NCI-H2081 treated with DMSO at 0.1 percent for 48 hours (cell line): ENCODE results near the gene LCP2.

ENCODE experiments used
- DNase-seq: peaks from one replicate; lab custom pipeline; 2025; lab: John Stamatoyannopoulos, UW

LCP2 gene

DNA sequence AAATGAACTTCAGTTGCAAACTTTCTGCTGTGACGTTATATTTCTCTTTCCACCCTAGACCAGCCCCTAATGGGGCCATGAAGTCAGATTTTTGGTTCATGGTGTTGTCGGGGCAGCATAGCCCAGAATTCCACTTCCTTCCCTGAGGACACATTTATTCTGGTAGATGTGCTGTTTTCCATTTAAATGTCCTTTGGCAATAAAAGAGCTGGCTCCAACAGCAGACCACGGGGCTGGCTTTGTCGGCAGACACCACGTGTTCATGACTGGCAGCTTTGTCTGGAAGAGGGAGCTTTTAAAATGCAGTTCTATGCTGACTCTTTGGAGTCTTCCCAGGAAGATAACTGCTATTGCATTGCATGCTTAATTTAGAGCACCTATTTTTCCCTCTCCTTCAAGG is 17.6 kb upstream of the LCP2 start:
- DNase-seq = no peak

GRCh38 chr5:170314541-170315095 is 17.0 kb upstream of the LCP2 start:
- no peak for DNase-seq

GRCh38 chr5:170313816-170314215 is 16.2 kb upstream of the LCP2 start:
- no peak for DNase-seq

DNA sequence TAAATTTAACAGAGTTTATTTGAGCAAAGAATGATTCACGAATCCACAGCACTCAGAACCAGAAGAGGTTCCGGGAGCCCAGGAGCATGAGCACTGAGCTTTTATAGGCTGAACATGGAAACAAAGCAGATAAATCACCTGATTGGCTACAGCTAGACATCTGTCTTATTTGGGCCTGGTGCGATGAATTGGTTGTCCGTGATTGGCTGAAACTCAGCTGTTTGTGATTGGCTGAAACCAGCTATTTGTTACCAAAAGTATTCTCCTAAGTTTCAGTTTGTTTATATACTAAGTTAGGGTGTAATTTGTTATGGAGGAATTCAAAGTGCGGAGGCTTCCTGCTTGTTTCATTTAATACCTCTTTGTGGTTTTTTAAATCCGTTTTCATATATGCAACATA is 15.8 kb upstream of the LCP2 start:
- DNase-seq = no peak

DNA sequence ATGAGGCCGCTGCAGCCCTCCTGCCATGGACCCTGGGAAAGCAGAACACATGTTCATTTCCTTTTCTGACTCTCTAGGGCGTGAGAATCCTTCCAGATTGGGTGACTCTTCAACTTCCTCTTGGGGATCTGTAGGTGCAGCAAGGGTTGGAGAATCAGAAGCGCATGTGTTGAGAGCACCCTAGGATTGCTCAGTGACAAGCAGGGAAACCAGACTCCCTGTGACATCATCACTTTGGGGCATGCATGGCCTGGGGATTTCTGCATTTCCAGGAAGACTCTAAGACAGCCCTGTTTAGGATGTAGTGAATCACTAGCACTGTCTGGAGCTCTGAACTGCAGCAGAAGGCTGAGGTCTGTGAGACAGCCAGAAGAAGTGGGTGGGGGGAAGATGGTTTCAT is 15.1 kb upstream of the LCP2 start:
- DNase-seq = no peak

DNA sequence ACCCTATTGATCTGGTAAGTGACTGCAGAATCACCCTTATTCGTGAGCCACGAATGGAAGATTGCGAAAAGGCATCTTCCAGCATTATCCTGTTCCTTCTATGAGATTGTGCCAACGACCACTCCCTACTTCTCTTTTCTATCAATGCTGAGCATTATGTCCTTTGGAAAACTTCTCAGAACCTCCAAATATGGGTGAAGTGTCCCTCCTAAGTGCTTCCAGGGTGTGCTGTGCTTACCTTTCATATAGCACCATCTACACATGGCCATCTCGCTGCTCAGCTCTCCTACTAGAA is 14.7 kb upstream of the LCP2 start:
- no peak for DNase-seq

DNA sequence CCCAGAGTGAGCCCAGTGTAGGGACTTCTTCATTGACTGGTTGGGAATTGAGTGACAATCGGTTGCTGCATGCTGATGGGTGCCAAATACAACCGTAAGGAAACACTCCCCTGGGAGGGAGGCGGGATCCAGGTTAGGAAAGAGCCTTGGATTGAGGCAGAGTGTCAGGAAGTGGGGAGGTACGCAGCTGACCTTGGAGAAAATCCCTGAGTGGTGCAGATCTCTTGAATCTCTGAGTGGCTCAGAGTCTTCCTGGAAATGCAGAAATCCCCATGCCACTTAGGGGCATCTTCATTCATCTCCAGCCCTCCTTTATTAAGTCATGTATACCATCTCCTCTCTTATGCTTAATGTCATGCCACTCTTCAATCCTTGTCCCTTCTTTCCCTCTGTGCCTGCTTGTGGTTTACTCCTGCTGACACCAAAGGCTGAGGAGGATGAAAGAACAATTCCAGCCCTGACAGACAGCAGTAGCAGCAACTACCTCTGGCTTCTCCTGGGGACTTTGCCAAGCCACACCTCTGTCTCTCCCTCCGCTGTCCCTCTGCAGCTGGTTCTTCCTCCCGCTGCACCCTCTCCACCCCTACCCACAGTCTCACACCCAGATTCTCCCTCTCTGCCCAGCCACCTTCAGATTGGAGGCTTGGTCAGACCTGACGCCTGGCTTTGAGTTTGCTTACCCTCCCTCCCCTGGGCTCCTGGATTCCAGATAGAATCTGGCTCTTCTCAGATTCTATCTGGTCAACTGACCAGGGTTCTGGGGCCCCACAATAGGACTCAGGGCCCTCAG is 14.1 kb upstream of the LCP2 start:
- no peak for DNase-seq

DNA sequence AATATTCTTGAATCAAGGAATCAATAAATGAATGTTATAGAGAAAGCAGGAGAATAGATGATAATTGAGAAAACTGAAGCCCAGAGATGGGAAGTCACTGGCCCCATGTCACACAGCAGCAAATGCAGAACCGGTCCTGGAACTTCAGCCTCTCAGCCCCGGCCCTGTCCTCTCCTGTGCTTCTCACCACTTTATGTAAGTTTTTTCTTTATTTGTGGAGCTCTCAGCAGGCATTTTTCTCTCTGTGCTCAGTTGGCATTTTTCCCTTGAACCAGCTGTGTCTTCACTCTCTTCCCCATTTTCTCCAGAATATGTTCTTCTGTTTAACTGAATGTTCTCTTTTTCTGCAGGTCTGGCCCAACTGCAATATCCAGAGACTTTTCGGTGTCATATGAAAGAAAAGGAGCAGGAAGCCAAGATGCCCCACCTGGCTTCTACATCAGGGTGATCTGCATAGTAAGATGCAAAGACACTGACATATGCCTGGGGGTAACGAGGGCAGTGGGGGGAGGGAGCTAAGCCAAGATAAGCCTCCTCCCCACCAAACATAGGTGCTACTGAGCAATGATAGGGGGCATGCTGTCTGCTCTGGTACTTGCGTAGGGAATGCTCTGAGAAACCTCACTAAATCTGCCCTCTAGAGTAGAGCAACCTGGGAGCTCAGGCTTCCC is 12.8 kb upstream of the LCP2 start:
- no peak for DNase-seq

DNA sequence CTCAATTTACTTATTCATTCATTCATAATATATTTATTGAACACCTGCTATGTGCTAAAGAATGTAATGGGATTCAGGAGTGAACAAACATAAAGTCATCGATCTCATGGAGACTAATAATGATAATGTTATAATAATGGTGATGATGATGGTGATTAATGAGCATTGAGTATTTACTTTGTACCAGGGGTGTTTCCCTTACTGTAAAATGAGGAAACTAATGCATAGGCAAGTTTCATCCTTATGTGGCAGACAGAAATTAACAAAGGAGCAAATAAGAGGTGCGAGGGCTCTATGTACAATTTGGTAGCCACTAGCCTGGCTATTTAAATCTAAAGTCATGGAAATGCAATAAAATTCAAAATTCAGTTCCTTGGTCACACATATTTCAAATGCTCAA is 11.1 kb upstream of the LCP2 start:
- DNase-seq = no peak

DNA sequence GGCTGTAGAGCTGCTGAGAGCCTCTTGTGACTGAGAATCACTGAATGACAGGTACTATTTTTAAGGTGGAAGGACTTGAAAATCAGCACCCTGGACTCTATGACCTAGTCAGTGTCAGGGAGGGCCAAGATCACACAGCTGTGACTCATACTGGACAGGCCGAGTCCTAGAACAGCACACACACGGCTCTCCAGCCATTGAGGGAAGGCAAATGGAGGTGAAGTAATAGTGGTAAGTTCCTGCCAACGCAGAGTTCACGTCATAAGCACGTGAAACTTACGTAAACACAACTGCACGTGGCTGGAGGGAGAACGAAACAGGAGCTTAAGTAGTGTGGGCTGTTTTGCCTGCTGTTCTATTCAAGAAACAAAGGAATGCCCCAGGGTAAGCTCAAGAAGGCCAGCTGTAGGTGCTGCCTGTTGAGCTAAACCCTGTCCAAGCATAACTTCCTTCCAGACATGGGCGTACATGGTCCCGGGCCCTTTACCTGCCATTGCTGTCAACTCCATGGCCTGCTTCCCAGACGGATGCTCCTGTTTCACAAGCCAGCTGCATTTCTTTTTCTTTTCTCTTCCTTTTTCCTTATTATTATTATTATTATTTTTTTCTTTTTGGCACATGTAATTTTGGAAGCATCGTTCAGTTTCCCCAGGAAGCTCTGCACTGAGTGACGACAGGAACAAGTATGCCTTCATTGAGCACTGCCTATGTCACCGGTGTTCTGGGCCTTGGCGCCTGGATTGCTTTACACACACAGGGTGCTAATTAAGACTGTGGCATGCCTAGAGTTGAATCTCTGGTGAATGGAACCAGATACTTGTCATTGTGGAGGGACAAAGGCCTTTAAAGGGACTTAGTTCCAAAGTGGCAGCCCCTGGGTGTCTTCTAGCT is 10.2 kb upstream of the LCP2 start:
- DNase-seq = no peak

DNA sequence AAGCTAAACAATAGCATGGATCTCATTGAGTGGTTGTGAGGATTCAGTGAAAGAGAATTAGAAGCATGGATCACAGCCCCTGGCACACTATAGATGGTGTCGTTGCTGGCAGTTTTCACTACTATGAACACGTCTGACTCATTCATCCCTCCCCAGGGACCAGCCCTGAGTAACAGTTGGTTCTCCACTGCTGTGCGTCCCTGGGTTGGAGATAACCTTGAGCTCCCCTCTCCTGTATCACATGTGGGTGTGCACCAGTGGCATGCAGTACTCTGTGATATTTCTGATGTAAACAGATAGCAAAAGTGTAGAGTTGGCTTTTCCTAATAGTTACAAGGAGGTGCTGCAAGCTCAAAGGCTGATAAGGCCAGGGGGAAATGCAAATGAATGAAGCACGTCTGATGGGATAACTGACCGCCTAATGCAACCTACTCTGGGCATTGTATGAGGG is 8.8 kb upstream of the LCP2 start:
- DNase-seq = no peak

- DNase-seq = no peak
Measured at GRCh38 chr5:170305646-170306025, 8.1 kb upstream of the LCP2 start.

DNA sequence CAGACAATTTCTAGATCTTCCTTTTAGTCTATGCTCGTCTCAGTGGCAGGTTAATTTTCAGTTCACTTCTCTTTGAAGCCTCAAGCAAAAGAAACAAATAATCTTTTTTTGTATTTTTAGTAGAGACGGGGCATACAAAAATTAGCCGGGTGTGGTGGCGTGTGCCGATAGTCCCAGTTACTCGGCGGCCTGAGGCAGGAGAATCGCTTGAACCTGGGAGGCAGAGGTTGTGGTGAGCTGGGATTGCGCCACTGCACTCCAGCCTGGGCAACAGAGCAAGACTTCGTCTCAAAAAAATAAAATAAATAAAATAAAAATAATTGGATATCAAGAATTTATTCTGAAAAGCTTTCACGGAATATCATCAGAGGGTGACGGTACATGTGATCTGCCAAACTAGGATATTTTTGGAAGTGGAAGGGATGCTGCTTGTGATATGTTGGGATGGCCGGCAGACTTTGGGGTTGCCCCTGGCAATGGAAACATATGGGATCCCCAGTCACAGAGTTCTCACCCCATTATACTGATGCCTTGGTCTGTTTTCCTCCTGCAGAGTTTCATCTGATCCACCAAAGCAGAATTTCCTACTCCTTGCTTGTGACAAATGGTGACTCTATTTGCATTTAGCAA is 7.6 kb upstream of the LCP2 start:
- no peak for DNase-seq

GRCh38 chr5:170303549-170303948 is 6.0 kb upstream of the LCP2 start:
- no peak for DNase-seq

DNA sequence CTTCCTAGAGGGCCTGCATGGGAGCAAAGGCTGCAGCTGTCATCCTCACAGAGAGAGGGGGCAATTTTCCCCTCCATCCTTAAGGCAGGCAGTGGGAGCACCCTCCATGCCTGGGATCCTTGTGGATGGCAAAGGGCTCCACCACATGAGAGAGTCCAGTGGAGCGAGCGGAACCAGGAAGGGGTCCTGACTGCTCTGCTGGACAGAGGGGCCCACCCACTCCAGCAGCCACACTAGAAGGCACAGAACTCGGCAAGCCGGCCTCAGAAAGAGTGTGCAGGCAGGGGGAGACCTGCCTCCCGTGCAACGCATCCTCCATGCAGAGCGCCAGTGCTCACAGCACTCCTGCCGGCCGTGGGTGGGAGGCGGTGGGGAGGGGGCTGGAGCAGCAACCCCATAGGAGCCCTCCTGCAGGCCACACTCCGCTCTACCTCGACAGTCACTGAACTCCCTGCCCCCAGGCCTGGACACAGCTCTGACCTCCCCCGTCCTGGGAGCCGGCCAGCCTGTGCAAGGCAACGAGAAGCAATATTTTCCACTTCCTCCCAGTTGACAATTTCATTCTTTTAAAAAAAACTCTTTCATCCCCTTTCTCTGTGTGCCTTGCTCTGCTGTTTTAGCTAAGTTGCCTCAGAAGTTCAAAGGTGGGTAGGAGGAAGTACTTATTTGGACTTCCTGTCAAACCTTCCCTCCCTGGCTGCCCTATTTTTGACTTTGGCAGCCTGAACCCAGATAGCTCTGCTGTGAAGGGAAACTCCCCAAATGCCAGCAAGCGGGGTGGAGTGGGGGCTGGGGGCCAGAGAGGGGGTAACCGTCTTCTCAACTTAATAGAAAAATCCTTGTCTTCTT is 5.3 kb upstream of the LCP2 start:
- no peak for DNase-seq

GRCh38 chr5:170301981-170302652 is 4.5 kb upstream of the LCP2 start:
- no peak for DNase-seq

DNA sequence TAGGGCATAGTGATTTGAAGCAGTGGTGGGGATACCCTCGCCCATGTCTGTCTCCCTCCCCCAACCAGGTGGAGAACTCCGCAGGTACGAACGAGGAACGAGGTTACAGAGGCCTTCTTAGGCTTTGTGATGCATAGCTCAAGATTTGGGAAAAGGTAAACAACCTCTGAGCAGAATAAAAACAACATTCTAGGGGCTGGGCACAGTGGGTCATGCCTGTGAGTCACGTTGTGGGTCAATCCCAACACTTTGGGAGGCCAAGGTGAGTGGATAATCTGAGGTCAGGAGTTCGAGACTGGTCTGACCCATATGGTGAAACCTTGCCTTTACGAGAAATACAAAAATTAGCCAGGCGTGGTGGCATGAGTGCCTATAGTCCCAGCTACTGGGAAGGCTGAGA is 3.6 kb upstream of the LCP2 start:
- DNase-seq = no peak

DNA sequence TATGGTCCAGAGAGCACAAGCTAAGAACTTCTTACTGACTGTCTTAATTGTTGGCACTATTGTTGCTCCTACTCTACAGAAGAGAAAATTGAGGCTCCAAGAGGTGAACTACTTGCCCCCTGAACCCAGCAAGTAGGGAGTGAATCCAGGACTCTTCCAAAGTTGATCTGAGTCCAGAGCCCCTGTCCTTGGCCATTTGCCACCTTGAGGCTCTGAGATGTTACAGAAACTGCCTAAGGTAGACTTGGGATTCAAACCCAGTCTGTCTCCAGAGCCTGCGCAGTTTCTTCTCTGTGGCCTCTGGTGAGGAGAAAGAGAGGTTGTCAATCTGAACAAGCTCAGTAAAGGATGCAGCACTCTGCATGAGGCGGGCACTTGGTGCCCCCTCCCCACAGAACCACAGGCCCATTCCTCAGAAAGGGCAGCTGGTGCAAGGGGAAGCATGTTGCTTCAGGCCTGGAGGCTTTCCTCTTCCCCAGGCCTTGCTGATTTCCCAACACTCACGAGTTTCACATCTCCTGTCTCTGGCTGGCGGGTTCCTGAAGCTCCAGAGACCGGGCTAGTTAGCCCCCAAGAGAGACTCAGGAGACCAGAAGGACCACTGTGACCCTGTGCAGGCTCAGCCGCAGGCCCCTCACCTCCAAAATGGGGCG is 2.9 kb upstream of the LCP2 start:
- DNase-seq = no peak

GRCh38 chr5:170296935-170297588 is 515 bp downstream of the LCP2 start:
- DNase-seq = no peak
